ENCODE results near the gene SPDL1.

Gene SPDL1

DNA sequence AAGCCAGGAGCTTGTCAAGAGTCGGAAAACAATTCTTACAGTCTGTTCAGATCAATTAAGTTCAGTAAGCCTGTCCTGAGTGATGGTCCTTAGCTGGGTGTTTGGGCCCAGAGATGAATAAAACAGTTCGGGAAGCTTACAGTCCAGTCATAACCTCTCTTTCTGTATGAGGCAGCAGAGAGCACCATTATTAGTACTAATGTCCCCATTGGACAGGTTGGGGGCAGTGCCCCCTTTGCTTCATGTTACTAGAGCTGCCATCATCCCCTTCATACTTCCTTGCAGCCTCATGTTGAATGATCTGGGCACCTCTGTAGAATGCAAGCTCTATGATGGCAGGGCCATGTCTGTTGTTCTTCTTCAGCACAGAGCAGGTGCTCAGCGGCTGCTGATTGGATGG is 63.3 kb downstream of the SPDL1 start:
- no peak for TF ChIP-seq SPI1 (IDR thresholded peaks at IDR 0.05; ENCODE audit: borderline replicate concordance, low read depth)
- no peak overlapping the region for H3K27ac ChIP-seq (replicated peaks)
- no peaks in the 10 kb centered on the region for H3K27me3 ChIP-seq (ENCODE audit: insufficient read depth, poor library complexity, severe bottlenecking)
- DNase-seq (ENCODE audit: low read depth in 1 of 2, low spot score in 1 of 2): no peak
- H3K4me3 ChIP-seq (replicated peaks; ENCODE audit: insufficient read depth, low read length): no peak overlapping the region

DNA sequence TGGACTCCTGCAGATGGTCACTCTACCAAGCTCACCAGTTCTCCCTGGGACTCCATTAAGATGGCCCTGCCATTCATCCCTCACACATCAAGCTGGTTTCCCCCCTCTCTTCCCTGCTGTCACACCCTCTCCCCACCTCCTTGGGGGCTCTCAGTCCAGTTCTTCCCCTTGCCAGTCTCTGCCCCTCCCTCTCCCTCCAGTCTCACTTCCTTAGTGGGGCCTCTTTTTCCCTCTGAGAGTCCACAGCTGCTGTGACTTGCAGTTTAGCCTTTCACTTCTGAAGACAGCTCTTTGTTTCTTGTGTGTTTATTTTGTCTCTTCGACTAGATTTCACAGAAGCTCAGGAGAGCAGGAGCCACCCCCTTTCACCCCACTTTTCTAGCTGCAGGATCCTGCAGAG is 64.0 kb downstream of the SPDL1 start:
- peak overlapping the region; percentile 43 for H3K27ac ChIP-seq (replicated peaks)
- H3K4me3 ChIP-seq (replicated peaks; ENCODE audit: insufficient read depth, low read length): no peak overlapping the region; the same call in 1 of the 2 replicates
- no peaks in the 10 kb centered on the region for H3K27me3 ChIP-seq (ENCODE audit: insufficient read depth, poor library complexity, severe bottlenecking)
- peak in 1 of 2 experiments; percentile 63 for DNase-seq (ENCODE audit: low read depth in 1 of 2, low spot score in 1 of 2)
- TF ChIP-seq, protein P1, sequence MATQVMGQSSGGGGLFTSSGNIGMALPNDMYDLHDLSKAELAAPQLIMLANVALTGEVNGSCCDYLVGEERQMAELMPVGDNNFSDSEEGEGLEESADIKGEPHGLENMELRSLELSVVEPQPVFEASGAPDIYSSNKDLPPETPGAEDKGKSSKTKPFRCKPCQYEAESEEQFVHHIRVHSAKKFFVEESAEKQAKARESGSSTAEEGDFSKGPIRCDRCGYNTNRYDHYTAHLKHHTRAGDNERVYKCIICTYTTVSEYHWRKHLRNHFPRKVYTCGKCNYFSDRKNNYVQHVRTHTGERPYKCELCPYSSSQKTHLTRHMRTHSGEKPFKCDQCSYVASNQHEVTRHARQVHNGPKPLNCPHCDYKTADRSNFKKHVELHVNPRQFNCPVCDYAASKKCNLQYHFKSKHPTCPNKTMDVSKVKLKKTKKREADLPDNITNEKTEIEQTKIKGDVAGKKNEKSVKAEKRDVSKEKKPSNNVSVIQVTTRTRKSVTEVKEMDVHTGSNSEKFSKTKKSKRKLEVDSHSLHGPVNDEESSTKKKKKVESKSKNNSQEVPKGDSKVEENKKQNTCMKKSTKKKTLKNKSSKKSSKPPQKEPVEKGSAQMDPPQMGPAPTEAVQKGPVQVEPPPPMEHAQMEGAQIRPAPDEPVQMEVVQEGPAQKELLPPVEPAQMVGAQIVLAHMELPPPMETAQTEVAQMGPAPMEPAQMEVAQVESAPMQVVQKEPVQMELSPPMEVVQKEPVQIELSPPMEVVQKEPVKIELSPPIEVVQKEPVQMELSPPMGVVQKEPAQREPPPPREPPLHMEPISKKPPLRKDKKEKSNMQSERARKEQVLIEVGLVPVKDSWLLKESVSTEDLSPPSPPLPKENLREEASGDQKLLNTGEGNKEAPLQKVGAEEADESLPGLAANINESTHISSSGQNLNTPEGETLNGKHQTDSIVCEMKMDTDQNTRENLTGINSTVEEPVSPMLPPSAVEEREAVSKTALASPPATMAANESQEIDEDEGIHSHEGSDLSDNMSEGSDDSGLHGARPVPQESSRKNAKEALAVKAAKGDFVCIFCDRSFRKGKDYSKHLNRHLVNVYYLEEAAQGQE (IDR thresholded peaks at IDR 0.05; ENCODE audit: insufficient replicate concordance, low read depth): no peak
- TF ChIP-seq SPI1 (IDR thresholded peaks at IDR 0.05; ENCODE audit: borderline replicate concordance, low read depth) (peak; percentile 70; the same call in 1 of the 2 replicates), GABPA (IDR thresholded peaks at IDR 0.05; ENCODE audit: low read depth) (no peak), POLR2AphosphoS5 (IDR thresholded peaks at IDR 0.05; ENCODE audit: low read depth) (no peak)
- TF ChIP-seq, protein P2, sequence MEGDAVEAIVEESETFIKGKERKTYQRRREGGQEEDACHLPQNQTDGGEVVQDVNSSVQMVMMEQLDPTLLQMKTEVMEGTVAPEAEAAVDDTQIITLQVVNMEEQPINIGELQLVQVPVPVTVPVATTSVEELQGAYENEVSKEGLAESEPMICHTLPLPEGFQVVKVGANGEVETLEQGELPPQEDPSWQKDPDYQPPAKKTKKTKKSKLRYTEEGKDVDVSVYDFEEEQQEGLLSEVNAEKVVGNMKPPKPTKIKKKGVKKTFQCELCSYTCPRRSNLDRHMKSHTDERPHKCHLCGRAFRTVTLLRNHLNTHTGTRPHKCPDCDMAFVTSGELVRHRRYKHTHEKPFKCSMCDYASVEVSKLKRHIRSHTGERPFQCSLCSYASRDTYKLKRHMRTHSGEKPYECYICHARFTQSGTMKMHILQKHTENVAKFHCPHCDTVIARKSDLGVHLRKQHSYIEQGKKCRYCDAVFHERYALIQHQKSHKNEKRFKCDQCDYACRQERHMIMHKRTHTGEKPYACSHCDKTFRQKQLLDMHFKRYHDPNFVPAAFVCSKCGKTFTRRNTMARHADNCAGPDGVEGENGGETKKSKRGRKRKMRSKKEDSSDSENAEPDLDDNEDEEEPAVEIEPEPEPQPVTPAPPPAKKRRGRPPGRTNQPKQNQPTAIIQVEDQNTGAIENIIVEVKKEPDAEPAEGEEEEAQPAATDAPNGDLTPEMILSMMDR (IDR thresholded peaks at IDR 0.05; ENCODE audit: insufficient read depth, low read length): no peak

DNA sequence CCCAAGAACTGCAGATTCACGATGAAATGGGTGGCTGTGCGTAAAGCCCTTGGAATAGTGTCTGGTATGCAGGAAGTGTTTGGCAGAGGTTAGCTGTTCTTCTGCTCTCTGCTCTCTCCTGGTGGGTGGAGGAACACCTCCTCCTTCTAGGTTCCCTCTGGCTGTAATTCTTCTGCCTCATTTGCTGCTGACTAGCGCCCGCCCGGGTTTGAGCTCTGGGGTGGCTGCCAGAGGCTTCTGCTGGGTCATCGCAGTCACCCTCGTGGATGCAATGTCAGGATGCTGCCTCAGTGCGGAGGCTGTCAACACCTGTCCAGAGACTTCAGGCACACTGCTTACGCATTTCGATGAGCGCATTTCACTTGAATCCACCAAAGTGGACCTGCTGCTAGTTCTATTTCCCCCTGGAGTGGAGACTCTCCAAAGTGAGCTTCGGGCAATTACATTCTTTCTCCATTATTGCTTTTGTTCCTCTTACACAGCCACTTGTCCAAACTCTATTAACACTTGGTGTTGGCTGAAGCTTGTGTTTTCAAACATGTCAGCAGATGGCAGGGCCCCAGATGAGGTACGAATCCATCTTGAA is 65.2 kb downstream of the SPDL1 start:
- DNase-seq (ENCODE audit: low read depth in 1 of 2, low spot score in 1 of 2): no peak
- no peaks in the 10 kb centered on the region for H3K27me3 ChIP-seq (ENCODE audit: insufficient read depth, poor library complexity, severe bottlenecking)

DNA sequence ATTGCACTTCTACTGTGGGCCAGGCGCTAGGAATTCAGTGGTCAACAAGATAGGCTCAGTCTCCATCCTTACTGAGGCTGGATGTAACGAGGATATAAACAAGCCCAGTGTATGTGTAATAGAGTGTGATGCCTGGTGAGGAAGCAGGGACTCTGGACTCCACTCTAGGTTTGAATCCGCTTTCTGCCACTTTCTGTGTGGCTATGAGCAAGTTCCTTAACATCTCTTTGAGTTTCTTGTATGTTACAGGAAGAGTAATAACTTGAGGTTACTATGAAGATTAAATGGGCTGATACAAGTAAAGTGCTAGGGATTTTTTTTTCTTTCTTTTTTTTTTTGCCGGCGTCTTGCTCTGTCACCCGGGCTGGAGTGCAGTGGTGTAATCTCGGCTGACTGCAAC is 65.9 kb downstream of the SPDL1 start:
- DNase-seq (ENCODE audit: low read depth in 1 of 2, low spot score in 1 of 2): no peak
- Histone ChIP-seq H3K27me3 (ENCODE audit: insufficient read depth, poor library complexity, severe bottlenecking) (no peaks in the 10 kb centered on the region), H3K4me3 (replicated peaks; ENCODE audit: insufficient read depth, low read length) (no peak overlapping the region), H3K27ac (replicated peaks) (no peak overlapping the region)
- TF ChIP-seq, protein P1 (IDR thresholded peaks at IDR 0.05; ENCODE audit: insufficient replicate concordance, low read depth): no peak
- TF ChIP-seq, protein P2 (IDR thresholded peaks at IDR 0.05; ENCODE audit: insufficient read depth, low read length): no peak

More for the DNA sequence above, 65.2 kb downstream of the SPDL1 start:
- Histone ChIP-seq H3K4me3 (replicated peaks; ENCODE audit: insufficient read depth, low read length) (no peak overlapping the region), H3K27ac (replicated peaks) (0 out of 2 replicates have a peak overlapping the region, but pooled peaks have one; percentile 43)
- TF ChIP-seq SPI1 (IDR thresholded peaks at IDR 0.05; ENCODE audit: borderline replicate concordance, low read depth) (no peak), POLR2AphosphoS5 (IDR thresholded peaks at IDR 0.05; ENCODE audit: low read depth) (no peak), GABPA (IDR thresholded peaks at IDR 0.05; ENCODE audit: low read depth) (no peak)
- TF ChIP-seq, protein P2 (IDR thresholded peaks at IDR 0.05; ENCODE audit: insufficient read depth, low read length): no peak
- TF ChIP-seq, protein P1 (IDR thresholded peaks at IDR 0.05; ENCODE audit: insufficient replicate concordance, low read depth): no peak
